Right lobe of liver (tissue), 4 donors: Measurements from ENCODE around the gene SEMA3A.

Source experiments
- POLR2A ChIP-seq: fragments of 450-650 bp; IDR thresholded peaks from one replicate; pipeline ENCODE4 v1.6.1; 2017; ENCODE audit warnings: antibody characterized with exemption, mild to moderate bottlenecking
- TF ChIP-seq, protein P1 (sequence below), 4 donors: fragments of 200-600 bp in 3 of 4; fragments of 450-650 bp in 1 of 4; IDR thresholded peaks; one replicate each; pipeline versions ENCODE4 v1.5.1 to v1.8.0; 2016 to 2022; ENCODE audit warnings: antibody characterized with exemption in 4 of 4, mild to moderate bottlenecking in 2 of 4
- donor health status: DM: no; HTN: no; CAD: no.
- donor health status: DM: no; HTN: no; CAD: no.
- donor health status: DM: no; HTN: yes; CAD: no.

DNA sequence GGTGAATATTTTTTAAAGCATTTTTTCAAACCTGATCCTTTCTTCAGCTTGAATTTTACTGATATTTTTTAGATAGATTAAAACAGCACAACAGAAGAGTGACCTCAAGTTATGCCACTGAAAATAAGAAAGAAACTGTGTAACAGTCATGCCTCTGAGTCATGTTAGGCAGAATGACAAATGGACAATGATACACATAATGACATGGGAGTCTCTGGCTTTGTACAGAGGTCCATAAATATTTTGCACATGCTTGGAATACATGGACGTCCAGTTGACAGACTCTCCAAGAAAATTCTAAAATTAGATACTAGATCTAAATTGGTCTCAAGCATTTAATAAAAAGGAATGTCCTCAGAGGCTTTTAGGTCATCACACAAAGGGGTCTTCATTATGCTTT, 21.9 kb upstream of the SEMA3A start:
- TF ChIP-seq, protein P1, sequence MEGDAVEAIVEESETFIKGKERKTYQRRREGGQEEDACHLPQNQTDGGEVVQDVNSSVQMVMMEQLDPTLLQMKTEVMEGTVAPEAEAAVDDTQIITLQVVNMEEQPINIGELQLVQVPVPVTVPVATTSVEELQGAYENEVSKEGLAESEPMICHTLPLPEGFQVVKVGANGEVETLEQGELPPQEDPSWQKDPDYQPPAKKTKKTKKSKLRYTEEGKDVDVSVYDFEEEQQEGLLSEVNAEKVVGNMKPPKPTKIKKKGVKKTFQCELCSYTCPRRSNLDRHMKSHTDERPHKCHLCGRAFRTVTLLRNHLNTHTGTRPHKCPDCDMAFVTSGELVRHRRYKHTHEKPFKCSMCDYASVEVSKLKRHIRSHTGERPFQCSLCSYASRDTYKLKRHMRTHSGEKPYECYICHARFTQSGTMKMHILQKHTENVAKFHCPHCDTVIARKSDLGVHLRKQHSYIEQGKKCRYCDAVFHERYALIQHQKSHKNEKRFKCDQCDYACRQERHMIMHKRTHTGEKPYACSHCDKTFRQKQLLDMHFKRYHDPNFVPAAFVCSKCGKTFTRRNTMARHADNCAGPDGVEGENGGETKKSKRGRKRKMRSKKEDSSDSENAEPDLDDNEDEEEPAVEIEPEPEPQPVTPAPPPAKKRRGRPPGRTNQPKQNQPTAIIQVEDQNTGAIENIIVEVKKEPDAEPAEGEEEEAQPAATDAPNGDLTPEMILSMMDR (IDR thresholded peaks at IDR 0.05): no peak
- no peak for TF ChIP-seq POLR2A
